K562 (cell line): ENCODE results near the gene LRRC8C. TPM values are rescaled to one million over a fixed set of nuclear protein-coding genes. Genes with fewer than 3 reads are reported as not detected.

Source experiments
- ATAC-seq: fragments of 200-7000 bp; cut with Tn5 transposase; 3 replicates; pipeline ENCODE4 v1.9.1; 2020; ENCODE audit warnings: moderate library complexity
- BruUV-seq: library from RNA; stranded (reverse); fragments of 400-500 nt; replicated peaks from 2 replicates; lab custom pipeline; 2021; lab: Mats Ljungman, UMichigan
- CTCF ChIA-PET: fragments of 300-600 bp; formaldehyde crosslinking; extraction: SDS; loops from one replicate; lab custom pipeline; 2021; ENCODE audit warnings: low intra/inter-chr PET ratio; lab: Yijun Ruan, JAX
- POLR2A ChIA-PET: fragments of 300-600, 350-650 bp; sonication (Branson Sonifier 250); formaldehyde crosslinking; extraction: SDS; loops from one replicate; lab custom pipeline; 2021; ENCODE audit warnings: antibody characterized with exemption, inconsistent platforms; lab: Yijun Ruan, JAX
- DNase-seq, 4 experiments: peaks; one replicate each; pipeline versions ENCODE4 v3.0.0 to v3.0.0-alpha.2; 2011 to 2018; ENCODE audit warnings: low spot score in 3 of 4, mixed read lengths in 3 of 4; ENCODE audit errors: extremely low read depth in 1 of 4
- FAIRE-seq: peaks from 2 replicates; lab custom pipeline; 2011; peaks lifted over from hg19 to GRCh38; lab: Jason Lieb, UNC
- H2AFZ ChIP-seq: 2 replicates; pipeline ENCODE4 v1.6.0; 2011; ENCODE audit warnings: low read depth, low read length, control low read depth, inconsistent platforms
- H3K27ac ChIP-seq: fragments of 200-600 bp; 3 replicates; pipeline ENCODE4 v1.8.0; 2011; ENCODE audit warnings: low read depth, mild to moderate bottlenecking, control low read depth, inconsistent platforms, low read length, moderate library complexity, mixed read lengths; ENCODE audit errors: extremely low read depth
- H3K27me3 ChIP-seq, 2 experiments: fragments of 300-600 bp in 1 of 2; 2 replicates in 1 of 2; 3 replicates in 1 of 2; pipeline versions ENCODE4 v1.6.0 to v1.8.0; 2011; ENCODE audit warnings: inconsistent platforms in 2 of 2, low read length in 2 of 2, mild to moderate bottlenecking in 1 of 2, mixed read lengths in 1 of 2, moderate library complexity in 1 of 2; ENCODE audit not compliant: control insufficient read depth in 2 of 2, insufficient read depth in 2 of 2
- H3K36me3 ChIP-seq: fragments of 300-600 bp; 3 replicates; pipeline ENCODE4 v1.8.0; 2011; ENCODE audit warnings: mild to moderate bottlenecking, low read length, inconsistent platforms; ENCODE audit not compliant: control insufficient read depth, insufficient read depth
- H3K4me1 ChIP-seq, 2 experiments: fragments of 200-600 bp in 1 of 2; replicated peaks in 1 of 2; 2 replicates in 1 of 2; 3 replicates in 1 of 2; pipeline versions ENCODE4 v1.5.1 to v1.8.0; 2011; ENCODE audit warnings: inconsistent platforms in 2 of 2, low read length in 2 of 2, mild to moderate bottlenecking in 1 of 2, mixed read lengths in 1 of 2, moderate library complexity in 1 of 2; ENCODE audit not compliant: control insufficient read depth in 2 of 2, insufficient read depth in 2 of 2
- H3K4me2 ChIP-seq: 2 replicates; pipeline ENCODE4 v1.6.1; 2011; ENCODE audit warnings: low read length, control low read depth, inconsistent platforms, mixed read lengths; ENCODE audit not compliant: insufficient read depth
- H3K4me3 ChIP-seq: fragments of 200-600 bp; sonication (generic), shearing (Covaris generic); 2 replicates; pipeline ENCODE4 v1.5.1; 2016; ENCODE audit warnings: control low read depth, inconsistent platforms
- H3K79me2 ChIP-seq: fragments of 200-600 bp; 3 replicates; pipeline ENCODE4 v1.8.0; 2011; ENCODE audit warnings: low read length, inconsistent platforms; ENCODE audit not compliant: control insufficient read depth, insufficient read depth
- H3K9ac ChIP-seq, 2 experiments: 2 replicates each; pipeline versions ENCODE4 v1.6.0 to v1.6.1; 2011; ENCODE audit warnings: low read depth in 2 of 2, low read length in 2 of 2, control low read depth in 1 of 2, inconsistent platforms in 1 of 2, mild to moderate bottlenecking in 1 of 2, mixed read lengths in 1 of 2; ENCODE audit not compliant: insufficient read depth in 1 of 2
- H3K9me1 ChIP-seq: one replicate; pipeline ENCODE4 v1.6.0; 2011; ENCODE audit warnings: inconsistent platforms, mild to moderate bottlenecking, low read length, moderate library complexity; ENCODE audit not compliant: control insufficient read depth, insufficient read depth
- H3K9me3 ChIP-seq: replicated peaks from 2 replicates; pipeline ENCODE4 v1.5.1; 2011; ENCODE audit warnings: low read depth, low read length, inconsistent platforms; ENCODE audit not compliant: control insufficient read depth, insufficient read depth
- H4K20me1 ChIP-seq: replicated peaks from 2 replicates; pipeline ENCODE4 v1.6.1; 2011; ENCODE audit warnings: low read length, inconsistent platforms, mixed read lengths; ENCODE audit not compliant: control insufficient read depth, insufficient read depth
- NFIC ChIP-seq: fragments of 450-650 bp; IDR thresholded peaks from 2 replicates; pipeline ENCODE4 v1.6.1; 2017; ENCODE audit warnings: mild to moderate bottlenecking, inconsistent platforms
- ZBTB40 ChIP-seq, 2 experiments: fragments of 450-650 bp in 1 of 2; sonication (generic) in 1 of 2; formaldehyde crosslinking in 1 of 2; IDR thresholded peaks; 2 replicates each; pipeline versions ENCODE4 v1.7.1 to v1.9.0; 2016 to 2022; ENCODE audit warnings: inconsistent platforms in 1 of 2, mild to moderate bottlenecking in 1 of 2, missing genetic modification reagents in 1 of 2
- ZNF121 ChIP-seq: sonication (generic); formaldehyde crosslinking; conservative IDR thresholded peaks from 2 replicates; pipeline ENCODE4 v1.8.0; 2022; ENCODE audit warnings: missing genetic modification reagents
- ZNF780A ChIP-seq: fragments of 250-450 bp; sonication (Bioruptor Pico); IDR thresholded peaks from 2 replicates; pipeline ENCODE4 v1.5.0; 2021; ENCODE audit warnings: mild to moderate bottlenecking
- WGBS: fragments of 100-300 bp; shearing (Covaris generic); methylation state at CpG from one replicate; pipeline ENCODE4 v1.1.6; 2016; ENCODE audit warnings: low coverage, mixed read lengths; ENCODE audit not compliant: insufficient coverage; ENCODE audit errors: missing lambda C conversion rate; 5-methylcytosine and 5-hydroxymethylcytosine counted together
- in situ Hi-C: fragments of 300-500 bp; cut with MboI; formaldehyde crosslinking; loops from 4 replicates; pipeline ENCODE4 v1.15.0; 2018; ENCODE audit warnings: inconsistent platforms, mixed read lengths
- intact Hi-C: fragments of 100-400 bp; cut with micrococcal nuclease; formaldehyde crosslinking; loops from 2 replicates; pipeline ENCODE4 v1.14.2; 2022
- polyA plus RNA-seq, 8 experiments: library from polyadenylated mRNA; depleted of rRNA in 4 of 8; stranded (reverse) in 5 of 8; unstranded in 3 of 8; fragments of >200 nt; fragmentation: Nextera tagmentation in 2 of 8; fragmentation: Illumina TruSeq in 1 of 8; extraction: Ambion mirVana in 2 of 8; extraction: Trizol in 1 of 8; gene quantifications; 2 replicates each; pipeline versions ENCODE4 v1.2.1 to v1.2.3, GENCODE V29; 2011 to 2014; ENCODE audit warnings: inconsistent platforms in 1 of 8, missing spikeins in 1 of 8
- total RNA-seq, 7 experiments: library from RNA; depleted of rRNA in 6 of 7; stranded (reverse); fragments of >200 nt in 6 of 7; fragmentation: Illumina TruSeq in 2 of 7; extraction: Trizol in 2 of 7; gene quantifications; 2 replicates each; pipeline versions ENCODE4 v1.2.1 to v1.2.3, GENCODE V29; 2011 to 2021; ENCODE audit warnings: low replicate concordance in 1 of 7

Gene LRRC8C
- total and polyA plus RNA-seq, 9 of the 15 experiments (the other 6 are each of a cell fraction or from before 2014, with no cell fraction given), result 1.00 to 12.5 (median 4.5) TPM

GRCh38 chr1:89762386-89762778 is 129.5 kb downstream of the LRRC8C start:
- no peaks in the 10 kb centered on the region for H3K9me3 ChIP-seq
- DNase-seq, result no peak
- H2AFZ ChIP-seq, result peak overlapping the region; percentile 69
- FAIRE-seq, result no peak
- no peaks in the 10 kb centered on the region for H3K79me2 ChIP-seq
- CTCF ChIA-PET, result interaction anchor here (1.3 to 3.2 kb wide), 3 partner anchors 130 to 764 kb away, joined by 3 to 29 read pairs (median 11); partner anchors contain the start of gene LRRC8C
- WGBS, result 79% methylated on average over 13 of the region's 13 CpGs
- H3K9me1 ChIP-seq, result no peaks in the 10 kb centered on the region
- no peak overlapping the region for H3K4me3 ChIP-seq
- no TSS peak for BruUV-seq
- peak overlapping the region in 1 of 2 experiments; percentile 68; a peak in 1 of 4 replicates for H3K9ac ChIP-seq
- in situ Hi-C loops, result loop anchor here (5.0 to 10.0 kb wide), 2 partner anchors 130 to 278 kb away; partner anchors contain the start of gene LRRC8C
- intact Hi-C loops, result loop anchor here (2.0 to 5.0 kb wide), 2 partner anchors 42 to 60 kb away; no protein-coding TSS in a partner anchor
- POLR2A ChIA-PET, result interaction anchor here (0.7 to 1.8 kb wide), 5 partner anchors 56 to 130 kb away, joined by 3 to 8 read pairs (median 6); partner anchors contain the start of gene LRRC8C
- ATAC-seq, result no peak
- TF ChIP-seq ZNF121, result no peak
- TF ChIP-seq NFIC, result peak; percentile 28; the same call in 1 of the 2 replicates
- no peak for TF ChIP-seq ZNF780A (CRISPR knock-in tag)
- TF ChIP-seq ZBTB40 (IDR thresholded peaks at IDR 0.05), result no peak
- no peak for TF ChIP-seq ZBTB40 (CRISPR knock-in tag; IDR thresholded peaks at IDR 0.05)
- H3K27ac ChIP-seq, result no peak overlapping the region
- no peaks in the 10 kb centered on the region; a peak in 1 of 5 replicates for H3K27me3 ChIP-seq
- peak overlapping the region; percentile 90 for H3K4me2 ChIP-seq
- H4K20me1 ChIP-seq, result no peaks in the 10 kb centered on the region
- no peaks in the 10 kb centered on the region for H3K36me3 ChIP-seq
- peaks cover 15 to 17% of the 10 kb centered on the region in 2 experiments for H3K4me1 ChIP-seq
